ENCODE results near the gene TDRD9.

DNA sequence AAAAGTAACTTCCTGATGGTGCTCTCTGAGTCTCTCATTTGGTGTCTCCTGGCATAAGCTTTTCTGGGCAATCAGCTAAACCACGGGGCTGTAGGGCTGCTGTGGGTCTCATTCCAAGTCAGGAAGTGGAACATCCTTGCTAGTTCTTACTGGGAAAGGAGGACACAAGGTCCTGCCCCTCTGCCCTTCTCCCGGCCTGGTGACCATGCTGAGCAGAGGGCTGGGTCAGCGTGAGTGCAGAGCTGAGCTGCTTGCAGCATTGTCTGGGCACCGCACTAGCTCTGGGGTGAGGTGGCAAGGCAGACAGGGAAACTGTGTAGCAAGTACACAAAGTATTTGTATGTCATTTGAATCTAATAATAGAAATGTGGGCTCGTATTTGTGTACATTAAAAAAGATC is 112.3 kb downstream of the TDRD9 start:
- TF ChIP-seq, protein P1, sequence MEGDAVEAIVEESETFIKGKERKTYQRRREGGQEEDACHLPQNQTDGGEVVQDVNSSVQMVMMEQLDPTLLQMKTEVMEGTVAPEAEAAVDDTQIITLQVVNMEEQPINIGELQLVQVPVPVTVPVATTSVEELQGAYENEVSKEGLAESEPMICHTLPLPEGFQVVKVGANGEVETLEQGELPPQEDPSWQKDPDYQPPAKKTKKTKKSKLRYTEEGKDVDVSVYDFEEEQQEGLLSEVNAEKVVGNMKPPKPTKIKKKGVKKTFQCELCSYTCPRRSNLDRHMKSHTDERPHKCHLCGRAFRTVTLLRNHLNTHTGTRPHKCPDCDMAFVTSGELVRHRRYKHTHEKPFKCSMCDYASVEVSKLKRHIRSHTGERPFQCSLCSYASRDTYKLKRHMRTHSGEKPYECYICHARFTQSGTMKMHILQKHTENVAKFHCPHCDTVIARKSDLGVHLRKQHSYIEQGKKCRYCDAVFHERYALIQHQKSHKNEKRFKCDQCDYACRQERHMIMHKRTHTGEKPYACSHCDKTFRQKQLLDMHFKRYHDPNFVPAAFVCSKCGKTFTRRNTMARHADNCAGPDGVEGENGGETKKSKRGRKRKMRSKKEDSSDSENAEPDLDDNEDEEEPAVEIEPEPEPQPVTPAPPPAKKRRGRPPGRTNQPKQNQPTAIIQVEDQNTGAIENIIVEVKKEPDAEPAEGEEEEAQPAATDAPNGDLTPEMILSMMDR (IDR thresholded peaks at IDR 0.05): no peak
- TF ChIP-seq POLR2A (IDR thresholded peaks at IDR 0.05): no peak
- TF ChIP-seq POLR2AphosphoS5 (IDR thresholded peaks at IDR 0.05): no peak

All from breast epithelium (tissue), 3 donors.